ENCODE data around the gene ABCA6.

The ABCA6 gene

GRCh38 chr17:69144331-69145255 lies 2.9 kb upstream of the ABCA6 start:
- Histone ChIP-seq H2AFZ (ENCODE audit: low read depth, low read length) (no peak overlapping the region), H3K9ac (ENCODE audit: low read depth, low read length) (no peak overlapping the region), H3K4me1 (ENCODE audit: insufficient read depth, low read length) (no peaks in the 10 kb centered on the region), H4K20me1 (ENCODE audit: insufficient read depth, low read length) (no peaks in the 10 kb centered on the region), H3K36me3 (ENCODE audit: insufficient read depth, low read length) (no peaks in the 10 kb centered on the region), H3K27me3 (ENCODE audit: insufficient read depth, low read length, poor library complexity) (peaks cover 9% of the 10 kb centered on the region), H3K9me3 (ENCODE audit: insufficient read depth, low read length, severe bottlenecking) (no peaks in the 10 kb centered on the region), H3K4me2 (ENCODE audit: insufficient read depth, low read length) (no peak overlapping the region), H3K27ac (ENCODE audit: low read length) (no peak overlapping the region), H3K4me3 (ENCODE audit: low read depth in 1 of 2, low read length in 2 of 2) (no peak overlapping the region), H3K79me2 (ENCODE audit: insufficient read depth, low read length) (no peaks in the 10 kb centered on the region)
- DNase-seq = no peak
- TF ChIP-seq EZH2 (IDR thresholded peaks at IDR 0.05; ENCODE audit: borderline replicate concordance, low read depth, low read length, severe bottlenecking) (no peak), CTCF (IDR thresholded peaks at IDR 0.05; ENCODE audit: borderline replicate concordance, extremely low read depth, low read length, poor library complexity, severe bottlenecking) (no peak)
- no peak for ATAC-seq (ENCODE audit: insufficient read depth, low read depth)

- no peak overlapping the region for H3K27ac ChIP-seq (ENCODE audit: low read length)
- no peak overlapping the region for H3K4me2 ChIP-seq (ENCODE audit: insufficient read depth, low read length)
- no peaks in the 10 kb centered on the region for H3K79me2 ChIP-seq (ENCODE audit: insufficient read depth, low read length)
- H3K36me3 ChIP-seq (ENCODE audit: insufficient read depth, low read length) = no peaks in the 10 kb centered on the region
- no peak overlapping the region for H3K4me3 ChIP-seq (ENCODE audit: low read depth in 1 of 2, low read length in 2 of 2)
- H3K9me3 ChIP-seq (ENCODE audit: insufficient read depth, low read length, severe bottlenecking) = no peaks in the 10 kb centered on the region
- no peak for TF ChIP-seq EZH2 (IDR thresholded peaks at IDR 0.05; ENCODE audit: borderline replicate concordance, low read depth, low read length, severe bottlenecking)
- TF ChIP-seq CTCF (IDR thresholded peaks at IDR 0.05; ENCODE audit: borderline replicate concordance, extremely low read depth, low read length, poor library complexity, severe bottlenecking) = no peak
- no peak overlapping the region for H3K9ac ChIP-seq (ENCODE audit: low read depth, low read length)
- H3K4me1 ChIP-seq (ENCODE audit: insufficient read depth, low read length) = no peaks in the 10 kb centered on the region
- DNase-seq (no peak), ATAC-seq (ENCODE audit: insufficient read depth, low read depth) (no peak)
- H2AFZ ChIP-seq (ENCODE audit: low read depth, low read length) = no peak overlapping the region
- H3K27me3 ChIP-seq (ENCODE audit: insufficient read depth, low read length, poor library complexity) = peaks cover 9% of the 10 kb centered on the region
- H4K20me1 ChIP-seq (ENCODE audit: insufficient read depth, low read length) = no peaks in the 10 kb centered on the region
These were observed 2.1 kb upstream of the ABCA6 start for GRCh38 chr17:69143683-69144231.

GRCh38 chr17:69143151-69143550 lies 1.5 kb upstream of the ABCA6 start:
- no peaks in the 10 kb centered on the region for H3K79me2 ChIP-seq (ENCODE audit: insufficient read depth, low read length)
- no peak for ATAC-seq (ENCODE audit: insufficient read depth, low read depth)
- H3K9ac ChIP-seq (ENCODE audit: low read depth, low read length) = no peak overlapping the region
- no peak overlapping the region for H3K4me3 ChIP-seq (ENCODE audit: low read depth in 1 of 2, low read length in 2 of 2)
- no peak for DNase-seq
- H2AFZ ChIP-seq (ENCODE audit: low read depth, low read length) = no peak overlapping the region
- no peaks in the 10 kb centered on the region for H3K4me1 ChIP-seq (ENCODE audit: insufficient read depth, low read length)
- H3K4me2 ChIP-seq (ENCODE audit: insufficient read depth, low read length) = no peak overlapping the region
- no peak overlapping the region for H3K27ac ChIP-seq (ENCODE audit: low read length)
- H4K20me1 ChIP-seq (ENCODE audit: insufficient read depth, low read length) = no peaks in the 10 kb centered on the region
- H3K27me3 ChIP-seq (ENCODE audit: insufficient read depth, low read length, poor library complexity) = peaks cover 9% of the 10 kb centered on the region
- no peak for TF ChIP-seq EZH2 (IDR thresholded peaks at IDR 0.05; ENCODE audit: borderline replicate concordance, low read depth, low read length, severe bottlenecking)
- TF ChIP-seq CTCF (IDR thresholded peaks at IDR 0.05; ENCODE audit: borderline replicate concordance, extremely low read depth, low read length, poor library complexity, severe bottlenecking) = no peak
- no peaks in the 10 kb centered on the region for H3K9me3 ChIP-seq (ENCODE audit: insufficient read depth, low read length, severe bottlenecking)
- H3K36me3 ChIP-seq (ENCODE audit: insufficient read depth, low read length) = no peaks in the 10 kb centered on the region

Data from DND-41 (cell line).